NCI-H345 (cell line): ENCODE data around the gene MAGI2.

Experiments used
- DNase-seq: peaks from one replicate; lab custom pipeline; 2025; lab: John Stamatoyannopoulos, UW

The MAGI2 gene

GRCh38 chr7:78223598-78223997, 1229.9 kb downstream of the MAGI2 start:
- DNase-seq: no peak

- DNase-seq: no peak
Observed at GRCh38 chr7:78222001-78222751, 1231.3 kb downstream of the MAGI2 start.

- peak; percentile 15 for DNase-seq
Observed at GRCh38 chr7:78220754-78221153, 1232.7 kb downstream of the MAGI2 start.

GRCh38 chr7:78218876-78219275, 1234.6 kb downstream of the MAGI2 start:
- DNase-seq: no peak

- no peak for DNase-seq
Observed at GRCh38 chr7:78218051-78218450, 1235.4 kb downstream of the MAGI2 start.

GRCh38 chr7:78215199-78215598, 1238.3 kb downstream of the MAGI2 start:
- no peak for DNase-seq

GRCh38 chr7:78213402-78213801, 1240.1 kb downstream of the MAGI2 start:
- DNase-seq: no peak

GRCh38 chr7:78212476-78213060, 1240.9 kb downstream of the MAGI2 start:
- no peak for DNase-seq

GRCh38 chr7:78207269-78207668, 1246.2 kb downstream of the MAGI2 start:
- no peak for DNase-seq

- DNase-seq: no peak
Observed at GRCh38 chr7:78206769-78207168, 1246.7 kb downstream of the MAGI2 start.

GRCh38 chr7:78203042-78203720, 1250.3 kb downstream of the MAGI2 start:
- DNase-seq: no peak

- no peak for DNase-seq
Observed at GRCh38 chr7:78198756-78199155, 1254.7 kb downstream of the MAGI2 start.

GRCh38 chr7:78197447-78197846, 1256.0 kb downstream of the MAGI2 start:
- DNase-seq: no peak

- no peak for DNase-seq
Observed at GRCh38 chr7:78195281-78195680, 1258.2 kb downstream of the MAGI2 start.

GRCh38 chr7:78194611-78195010, 1258.9 kb downstream of the MAGI2 start:
- no peak for DNase-seq

- DNase-seq: no peak
Observed at GRCh38 chr7:78191475-78192079, 1261.9 kb downstream of the MAGI2 start.

- DNase-seq: no peak
Observed at GRCh38 chr7:78189762-78190161, 1263.7 kb downstream of the MAGI2 start.

- DNase-seq: no peak
Observed at GRCh38 chr7:78185149-78185745, 1268.2 kb downstream of the MAGI2 start.

GRCh38 chr7:78184299-78184698, 1269.2 kb downstream of the MAGI2 start:
- no peak for DNase-seq

- DNase-seq: no peak
Observed at GRCh38 chr7:78179827-78180477, 1273.5 kb downstream of the MAGI2 start.

GRCh38 chr7:78179211-78179610, 1274.3 kb downstream of the MAGI2 start:
- DNase-seq: no peak

GRCh38 chr7:78178319-78178718, 1275.1 kb downstream of the MAGI2 start:
- no peak for DNase-seq
